Epithelial cell of proximal tubule (primary cell): ENCODE data around the gene YIPF4. TPM values are rescaled to one million over a fixed set of nuclear protein-coding genes. Genes with fewer than 3 reads are reported as not detected.
"Not testable (repeated sequence)": the region's sequence is repeated elsewhere in the genome, so short reads cannot be mapped to it uniquely, and the experiment has no call there.

Experiments
- DNase-seq: peaks from one replicate; pipeline ENCODE4 v3.0.0-alpha.2; 2011; ENCODE audit warnings: low read depth
- H3K4me3 ChIP-seq: 2 replicates; pipeline ENCODE4 v1.5.1; 2011; ENCODE audit warnings: low read depth, mild to moderate bottlenecking, low read length
- total RNA-seq: library from RNA; depleted of rRNA; stranded (reverse); fragments of >200 nt; gene quantifications from 2 replicates; pipeline ENCODE4 v1.2.3, GENCODE V29; 2015
- TF ChIP-seq, protein P1 (sequence below): conservative IDR thresholded peaks from 2 replicates; pipeline ENCODE4 v1.5.1; 2012; ENCODE audit warnings: low read depth, mild to moderate bottlenecking, low read length

The YIPF4 gene
- total RNA-seq, 1 donor from 2014 or later: 17.0 TPM

DNA sequence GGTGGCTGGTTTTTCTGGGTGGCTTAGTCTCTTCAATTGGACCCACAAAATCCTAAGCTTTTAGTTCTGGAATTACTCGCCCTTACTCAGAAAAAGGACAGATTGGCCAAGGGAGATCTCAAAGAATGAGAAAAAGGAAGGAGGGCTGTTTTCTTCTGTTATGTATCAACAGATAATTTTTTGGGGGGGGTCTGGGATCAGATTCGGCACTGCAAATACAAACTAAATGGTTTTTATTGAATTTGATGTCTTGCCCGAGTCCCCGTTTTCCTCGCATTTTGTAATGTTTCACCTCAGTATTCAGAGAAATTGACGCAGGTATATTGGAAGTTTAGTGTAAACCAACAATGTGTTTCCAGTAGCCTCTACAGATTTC, 762 bp downstream of the YIPF4 start:
- no peak for DNase-seq
- peak overlapping the region; percentile 95 for H3K4me3 ChIP-seq
- TF ChIP-seq, protein P1, sequence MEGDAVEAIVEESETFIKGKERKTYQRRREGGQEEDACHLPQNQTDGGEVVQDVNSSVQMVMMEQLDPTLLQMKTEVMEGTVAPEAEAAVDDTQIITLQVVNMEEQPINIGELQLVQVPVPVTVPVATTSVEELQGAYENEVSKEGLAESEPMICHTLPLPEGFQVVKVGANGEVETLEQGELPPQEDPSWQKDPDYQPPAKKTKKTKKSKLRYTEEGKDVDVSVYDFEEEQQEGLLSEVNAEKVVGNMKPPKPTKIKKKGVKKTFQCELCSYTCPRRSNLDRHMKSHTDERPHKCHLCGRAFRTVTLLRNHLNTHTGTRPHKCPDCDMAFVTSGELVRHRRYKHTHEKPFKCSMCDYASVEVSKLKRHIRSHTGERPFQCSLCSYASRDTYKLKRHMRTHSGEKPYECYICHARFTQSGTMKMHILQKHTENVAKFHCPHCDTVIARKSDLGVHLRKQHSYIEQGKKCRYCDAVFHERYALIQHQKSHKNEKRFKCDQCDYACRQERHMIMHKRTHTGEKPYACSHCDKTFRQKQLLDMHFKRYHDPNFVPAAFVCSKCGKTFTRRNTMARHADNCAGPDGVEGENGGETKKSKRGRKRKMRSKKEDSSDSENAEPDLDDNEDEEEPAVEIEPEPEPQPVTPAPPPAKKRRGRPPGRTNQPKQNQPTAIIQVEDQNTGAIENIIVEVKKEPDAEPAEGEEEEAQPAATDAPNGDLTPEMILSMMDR: no peak

DNA sequence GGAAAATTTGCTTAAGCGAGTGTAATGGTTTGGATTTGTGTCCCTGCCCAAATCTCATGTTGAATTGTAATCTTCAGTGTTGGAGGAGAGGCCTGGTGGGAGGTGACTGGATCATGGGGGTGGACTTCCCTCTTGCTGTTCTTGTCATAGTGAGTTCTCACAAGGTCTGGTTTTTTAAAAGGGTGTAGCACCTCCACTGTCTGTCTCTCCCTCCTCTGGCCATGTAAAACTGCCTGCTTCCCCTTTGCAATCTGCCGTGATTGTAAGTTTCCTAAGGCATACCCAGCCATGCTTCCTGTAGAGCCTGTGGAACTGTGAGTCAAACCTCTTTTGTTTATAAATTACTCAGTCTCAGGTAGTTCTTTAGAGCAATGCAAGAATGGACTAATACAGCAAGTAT, 6.6 kb downstream of the YIPF4 start:
- H3K4me3 ChIP-seq: no peak overlapping the region
- no peak for DNase-seq
- TF ChIP-seq, protein P1: no peak

DNA sequence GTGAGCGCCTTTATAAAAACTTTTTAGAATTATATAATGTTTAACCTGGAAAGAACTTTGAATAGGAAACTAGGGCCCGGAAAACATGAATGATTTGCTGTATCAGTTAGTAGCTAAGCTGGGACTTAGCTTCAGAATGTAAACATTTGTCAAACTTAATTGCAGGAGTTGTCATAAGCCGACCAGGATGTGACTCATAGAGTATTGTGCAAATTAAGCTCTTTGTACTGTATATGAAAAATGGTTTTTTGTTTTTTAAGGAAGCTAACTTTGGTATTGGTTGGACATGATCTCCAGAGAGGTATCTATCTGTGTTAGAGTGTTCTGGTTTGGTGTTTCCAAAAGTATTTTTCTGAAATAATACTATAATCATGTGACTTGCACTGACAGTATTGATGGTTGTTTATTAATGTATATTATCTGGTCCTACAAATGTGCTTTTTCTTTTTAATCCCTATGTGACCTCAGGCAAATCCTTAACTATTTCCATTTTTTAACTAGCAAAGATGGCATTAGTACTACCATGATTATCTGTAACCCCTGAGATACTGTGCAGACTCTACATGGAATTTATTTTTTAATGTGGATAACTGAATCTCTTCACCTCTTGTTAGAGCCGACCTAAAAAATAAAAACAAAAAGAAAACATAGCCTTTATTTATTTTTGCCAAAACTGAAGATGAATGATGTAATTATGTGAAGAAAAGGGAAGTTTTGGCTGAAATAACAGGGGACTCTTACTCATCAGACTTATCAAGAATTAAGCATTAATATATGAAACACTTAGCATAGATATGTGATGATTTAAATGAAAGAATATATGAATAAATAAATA, 11.7 kb downstream of the YIPF4 start:
- TF ChIP-seq, protein P1: no peak
- no peak overlapping the region for H3K4me3 ChIP-seq
- no peak for DNase-seq

DNA sequence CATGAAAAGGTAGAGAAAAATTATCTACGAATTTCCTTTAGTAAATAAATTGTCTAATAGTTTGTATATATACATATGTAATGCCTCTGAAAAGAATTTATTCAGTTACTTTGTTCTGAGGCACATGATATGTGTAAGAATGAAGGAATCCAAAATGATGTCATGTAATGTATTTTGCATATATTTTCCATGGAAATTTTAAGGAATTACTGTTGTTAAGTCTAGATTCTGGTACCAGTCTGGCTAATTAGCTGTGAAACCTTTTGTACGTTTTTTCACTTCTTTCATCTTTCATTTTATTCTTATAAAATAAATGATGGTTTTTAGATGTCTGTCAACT, 12.3 kb downstream of the YIPF4 start:
- no peak for DNase-seq
- no peak overlapping the region for H3K4me3 ChIP-seq
- TF ChIP-seq, protein P1: no peak

DNA sequence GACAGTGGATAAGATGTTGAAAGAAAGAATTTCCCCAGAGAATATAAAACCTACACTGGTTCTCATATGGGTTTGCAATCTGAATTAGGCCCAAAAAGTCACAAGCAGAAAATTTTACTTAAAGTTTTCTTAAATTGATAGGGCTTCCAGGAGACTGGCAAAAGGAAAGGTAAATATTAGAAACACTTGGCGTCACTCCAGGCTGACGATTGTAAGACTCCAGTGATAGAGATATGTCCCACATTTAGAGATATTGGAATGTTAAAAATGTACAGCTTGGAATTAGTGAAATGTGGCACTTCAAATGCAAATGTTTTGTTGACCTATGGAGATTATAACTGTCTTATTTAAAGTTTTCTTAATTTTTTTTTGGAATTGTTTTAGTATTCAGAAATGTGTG, 14.0 kb downstream of the YIPF4 start:
- TF ChIP-seq, protein P1: no peak
- no peak for DNase-seq
- H3K4me3 ChIP-seq: no peak overlapping the region

DNA sequence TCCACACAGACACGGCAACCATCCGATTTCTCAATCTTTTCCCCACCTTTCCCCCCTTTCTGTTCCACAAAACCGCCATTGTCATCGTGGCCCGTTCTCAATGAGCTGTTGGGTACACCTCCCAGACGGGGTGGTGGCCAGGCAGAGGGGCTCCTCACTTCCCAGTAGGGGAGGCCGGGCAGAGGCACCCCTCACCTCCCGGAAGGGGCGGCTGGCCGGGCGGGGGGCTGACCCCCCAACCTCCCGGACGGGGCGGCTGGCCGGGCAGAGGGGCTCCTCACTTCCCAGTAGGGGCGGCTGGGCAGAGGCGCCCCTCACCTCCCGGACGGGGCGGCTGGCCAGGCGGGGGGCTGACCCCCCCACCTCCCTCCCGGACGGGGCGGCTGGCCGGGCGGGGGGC, 15.8 kb downstream of the YIPF4 start:
- H3K4me3 ChIP-seq, DNase-seq: not testable (repeated sequence)

DNA sequence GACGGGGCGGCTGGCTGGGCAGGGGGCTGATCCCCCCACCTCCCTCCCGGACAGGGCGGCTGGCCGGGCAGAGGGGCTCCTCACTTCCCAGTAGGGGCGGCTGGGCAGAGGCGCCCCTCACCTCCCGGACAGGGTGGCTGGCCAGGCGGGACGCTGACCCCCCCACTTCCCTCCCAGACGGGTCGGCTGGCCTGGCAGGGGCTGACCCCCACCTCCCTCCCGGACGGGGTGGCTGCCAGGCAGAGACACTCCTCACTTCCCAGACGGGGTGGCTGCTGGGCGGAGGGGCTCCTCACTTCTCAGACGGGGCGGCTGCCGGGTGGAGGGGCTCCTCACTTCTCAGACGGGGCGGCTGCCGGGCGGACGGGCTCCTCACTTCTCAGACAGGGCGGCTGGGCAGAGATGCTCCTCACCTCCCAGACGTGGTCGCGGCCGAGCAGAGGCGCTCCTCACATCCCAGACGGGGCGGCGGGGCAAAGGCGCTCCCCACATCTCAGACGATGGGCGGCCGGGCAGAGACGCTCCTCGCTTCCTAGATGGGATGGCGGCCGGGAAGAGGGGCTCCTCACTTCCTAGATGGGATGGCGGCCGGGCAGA, 16.4 kb downstream of the YIPF4 start:
- not testable (repeated sequence) for DNase-seq, H3K4me3 ChIP-seq

DNA sequence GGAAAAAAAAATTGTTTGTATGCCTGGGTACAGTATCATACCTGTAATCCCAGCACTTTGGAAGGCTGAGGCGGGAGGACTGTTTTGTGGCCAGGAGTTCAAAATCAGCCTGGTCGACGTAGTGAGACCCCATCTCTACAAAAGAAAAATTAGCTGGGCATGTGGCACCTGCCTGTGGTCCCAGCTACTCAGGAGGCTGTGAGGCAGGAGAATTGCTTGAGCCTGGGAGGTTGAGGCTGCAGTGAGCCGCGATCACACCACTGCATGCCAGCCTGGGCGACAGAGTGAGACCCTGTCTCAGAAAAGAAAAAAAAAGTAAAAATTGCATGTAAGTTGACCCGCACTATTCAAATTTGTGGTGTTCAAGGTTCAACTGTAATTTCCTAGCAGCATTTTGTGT, 32.9 kb downstream of the YIPF4 start:
- TF ChIP-seq, protein P1: no peak
- no peak overlapping the region for H3K4me3 ChIP-seq
- no peak for DNase-seq
